ENCODE results near the gene CPA5.

DNA sequence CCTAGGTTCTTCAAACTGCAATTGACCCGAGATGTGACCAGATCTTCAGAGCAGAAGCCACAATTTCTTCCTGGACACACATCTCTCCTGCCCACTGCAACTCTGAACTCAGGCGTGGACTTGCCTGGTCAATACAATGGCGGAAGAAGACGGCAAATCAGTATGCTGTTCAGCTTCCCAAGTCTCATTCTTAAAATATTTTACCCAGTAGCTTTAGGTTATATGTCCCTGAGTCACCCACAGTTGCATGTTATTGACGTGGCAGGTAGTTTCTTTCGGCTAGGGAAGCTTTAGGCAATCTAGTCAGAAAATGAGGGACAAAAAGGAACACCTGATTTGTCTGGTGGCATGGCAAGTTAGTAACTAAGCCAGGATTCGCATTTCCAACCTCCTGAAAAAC is 73.7 kb downstream of the CPA5 start:
- TF ChIP-seq, protein P1, sequence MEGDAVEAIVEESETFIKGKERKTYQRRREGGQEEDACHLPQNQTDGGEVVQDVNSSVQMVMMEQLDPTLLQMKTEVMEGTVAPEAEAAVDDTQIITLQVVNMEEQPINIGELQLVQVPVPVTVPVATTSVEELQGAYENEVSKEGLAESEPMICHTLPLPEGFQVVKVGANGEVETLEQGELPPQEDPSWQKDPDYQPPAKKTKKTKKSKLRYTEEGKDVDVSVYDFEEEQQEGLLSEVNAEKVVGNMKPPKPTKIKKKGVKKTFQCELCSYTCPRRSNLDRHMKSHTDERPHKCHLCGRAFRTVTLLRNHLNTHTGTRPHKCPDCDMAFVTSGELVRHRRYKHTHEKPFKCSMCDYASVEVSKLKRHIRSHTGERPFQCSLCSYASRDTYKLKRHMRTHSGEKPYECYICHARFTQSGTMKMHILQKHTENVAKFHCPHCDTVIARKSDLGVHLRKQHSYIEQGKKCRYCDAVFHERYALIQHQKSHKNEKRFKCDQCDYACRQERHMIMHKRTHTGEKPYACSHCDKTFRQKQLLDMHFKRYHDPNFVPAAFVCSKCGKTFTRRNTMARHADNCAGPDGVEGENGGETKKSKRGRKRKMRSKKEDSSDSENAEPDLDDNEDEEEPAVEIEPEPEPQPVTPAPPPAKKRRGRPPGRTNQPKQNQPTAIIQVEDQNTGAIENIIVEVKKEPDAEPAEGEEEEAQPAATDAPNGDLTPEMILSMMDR (IDR thresholded peaks at IDR 0.05) = no peak
- TF ChIP-seq, protein P2, sequence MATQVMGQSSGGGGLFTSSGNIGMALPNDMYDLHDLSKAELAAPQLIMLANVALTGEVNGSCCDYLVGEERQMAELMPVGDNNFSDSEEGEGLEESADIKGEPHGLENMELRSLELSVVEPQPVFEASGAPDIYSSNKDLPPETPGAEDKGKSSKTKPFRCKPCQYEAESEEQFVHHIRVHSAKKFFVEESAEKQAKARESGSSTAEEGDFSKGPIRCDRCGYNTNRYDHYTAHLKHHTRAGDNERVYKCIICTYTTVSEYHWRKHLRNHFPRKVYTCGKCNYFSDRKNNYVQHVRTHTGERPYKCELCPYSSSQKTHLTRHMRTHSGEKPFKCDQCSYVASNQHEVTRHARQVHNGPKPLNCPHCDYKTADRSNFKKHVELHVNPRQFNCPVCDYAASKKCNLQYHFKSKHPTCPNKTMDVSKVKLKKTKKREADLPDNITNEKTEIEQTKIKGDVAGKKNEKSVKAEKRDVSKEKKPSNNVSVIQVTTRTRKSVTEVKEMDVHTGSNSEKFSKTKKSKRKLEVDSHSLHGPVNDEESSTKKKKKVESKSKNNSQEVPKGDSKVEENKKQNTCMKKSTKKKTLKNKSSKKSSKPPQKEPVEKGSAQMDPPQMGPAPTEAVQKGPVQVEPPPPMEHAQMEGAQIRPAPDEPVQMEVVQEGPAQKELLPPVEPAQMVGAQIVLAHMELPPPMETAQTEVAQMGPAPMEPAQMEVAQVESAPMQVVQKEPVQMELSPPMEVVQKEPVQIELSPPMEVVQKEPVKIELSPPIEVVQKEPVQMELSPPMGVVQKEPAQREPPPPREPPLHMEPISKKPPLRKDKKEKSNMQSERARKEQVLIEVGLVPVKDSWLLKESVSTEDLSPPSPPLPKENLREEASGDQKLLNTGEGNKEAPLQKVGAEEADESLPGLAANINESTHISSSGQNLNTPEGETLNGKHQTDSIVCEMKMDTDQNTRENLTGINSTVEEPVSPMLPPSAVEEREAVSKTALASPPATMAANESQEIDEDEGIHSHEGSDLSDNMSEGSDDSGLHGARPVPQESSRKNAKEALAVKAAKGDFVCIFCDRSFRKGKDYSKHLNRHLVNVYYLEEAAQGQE (IDR thresholded peaks at IDR 0.05; ENCODE audit: low read depth, low read length) = no peak
- TF ChIP-seq CHD2 (IDR thresholded peaks at IDR 0.05; ENCODE audit: low read length, partially characterized antibody) (no peak), JUND (IDR thresholded peaks at IDR 0.05) (no peak), NFIC (IDR thresholded peaks at IDR 0.05; ENCODE audit: borderline replicate concordance) (no peak), GABPA (IDR thresholded peaks at IDR 0.05; ENCODE audit: low read depth) (no peak), FOXM1 (IDR thresholded peaks at IDR 0.05; ENCODE audit: low read depth) (no peak), MEF2A (IDR thresholded peaks at IDR 0.05; ENCODE audit: borderline replicate concordance, low read depth) (no peak), MXI1 (IDR thresholded peaks at IDR 0.05; ENCODE audit: low read depth, low read length) (no peak), POLR2AphosphoS5 (IDR thresholded peaks at IDR 0.05; ENCODE audit: low read depth, low read length) (no peak)
- TF ChIP-seq, protein P3, sequence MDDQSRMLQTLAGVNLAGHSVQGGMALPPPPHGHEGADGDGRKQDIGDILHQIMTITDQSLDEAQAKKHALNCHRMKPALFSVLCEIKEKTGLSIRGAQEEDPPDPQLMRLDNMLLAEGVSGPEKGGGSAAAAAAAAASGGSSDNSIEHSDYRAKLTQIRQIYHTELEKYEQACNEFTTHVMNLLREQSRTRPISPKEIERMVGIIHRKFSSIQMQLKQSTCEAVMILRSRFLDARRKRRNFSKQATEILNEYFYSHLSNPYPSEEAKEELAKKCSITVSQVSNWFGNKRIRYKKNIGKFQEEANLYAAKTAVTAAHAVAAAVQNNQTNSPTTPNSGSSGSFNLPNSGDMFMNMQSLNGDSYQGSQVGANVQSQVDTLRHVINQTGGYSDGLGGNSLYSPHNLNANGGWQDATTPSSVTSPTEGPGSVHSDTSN (IDR thresholded peaks at IDR 0.05) = no peak
- TF ChIP-seq, protein P4, sequence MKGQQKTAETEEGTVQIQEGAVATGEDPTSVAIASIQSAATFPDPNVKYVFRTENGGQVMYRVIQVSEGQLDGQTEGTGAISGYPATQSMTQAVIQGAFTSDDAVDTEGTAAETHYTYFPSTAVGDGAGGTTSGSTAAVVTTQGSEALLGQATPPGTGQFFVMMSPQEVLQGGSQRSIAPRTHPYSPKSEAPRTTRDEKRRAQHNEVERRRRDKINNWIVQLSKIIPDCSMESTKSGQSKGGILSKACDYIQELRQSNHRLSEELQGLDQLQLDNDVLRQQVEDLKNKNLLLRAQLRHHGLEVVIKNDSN (IDR thresholded peaks at IDR 0.05; ENCODE audit: borderline replicate concordance, low read depth) = no peak

Data from SK-N-SH (cell line).